Nephron progenitor cell (in vitro differentiated cells): Measurements from ENCODE around the gene INPP5D.
A peak's percentile ranks its signal among the peaks of the same experiment; 100 is the strongest.

ENCODE experiments used
- DNase-seq: peaks from one replicate; pipeline ENCODE4 v3.0.0; 2021
- H3K27ac Mint-ChIP-seq: 2 replicates; pipeline ENCODE4 v1.8.0; 2021; ENCODE audit warnings: mild to moderate bottlenecking, moderate library complexity, mixed read lengths
- H3K27me3 Mint-ChIP-seq: 2 replicates; pipeline ENCODE4 v1.8.0; 2021; ENCODE audit warnings: mild to moderate bottlenecking, low read depth, mixed read lengths; ENCODE audit not compliant: poor library complexity
- H3K36me3 Mint-ChIP-seq: 2 replicates; pipeline ENCODE4 v1.8.0; 2021; ENCODE audit warnings: low read depth, mixed read lengths
- H3K4me1 Mint-ChIP-seq: 2 replicates; pipeline ENCODE4 v1.8.0; 2021; ENCODE audit warnings: mixed read lengths
- H3K4me3 Mint-ChIP-seq: 2 replicates; pipeline ENCODE4 v1.8.0; 2021; ENCODE audit warnings: mild to moderate bottlenecking, moderate library complexity, mixed read lengths
- H3K9me3 Mint-ChIP-seq: 2 replicates; pipeline ENCODE4 v1.8.0; 2021; ENCODE audit warnings: mild to moderate bottlenecking, moderate library complexity, mixed read lengths
- CTCF ChIP-seq: fragments of 200-600 bp; sonication (generic); IDR thresholded peaks from 2 replicates; pipeline ENCODE4 v1.5.0; 2021; ENCODE audit warnings: antibody characterized with exemption

INPP5D gene

DNA sequence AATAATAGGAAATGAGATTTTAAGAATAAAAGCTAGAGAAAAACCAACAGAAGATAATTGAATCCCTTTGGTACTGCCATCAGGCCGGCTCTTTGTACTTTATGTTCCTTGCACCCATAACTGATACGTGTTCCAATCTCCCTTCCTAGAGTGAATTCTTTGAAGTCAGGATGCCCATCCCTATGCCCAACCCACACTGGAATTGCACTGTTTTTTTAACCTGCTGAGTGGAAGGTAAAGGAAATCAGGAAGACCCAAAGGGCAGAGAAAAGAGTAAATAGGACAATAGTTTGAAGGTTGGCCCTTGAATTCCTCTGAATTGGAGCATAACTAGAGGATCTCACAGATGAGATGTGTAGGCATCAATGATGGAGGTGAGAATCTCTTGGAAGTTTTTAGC is 187.0 kb downstream of the INPP5D start:
- TF ChIP-seq CTCF, result no peak
- Mint-ChIP-seq H3K9me3 (peaks cover 18% of the 10 kb centered on the region), H3K27ac (no peak overlapping the region), H3K4me3 (no peak overlapping the region), H3K4me1 (no peaks in the 10 kb centered on the region), H3K27me3 (peaks cover 20% of the 10 kb centered on the region), H3K36me3 (peaks cover 10% of the 10 kb centered on the region)
- DNase-seq, result no peak

- peaks cover 18% of the 10 kb centered on the region for H3K9me3 Mint-ChIP-seq
- H3K4me1 Mint-ChIP-seq, result peaks cover 2% of the 10 kb centered on the region
- H3K27me3 Mint-ChIP-seq, result peaks cover 19% of the 10 kb centered on the region
- TF ChIP-seq CTCF, result no peak
- peaks cover 10% of the 10 kb centered on the region for H3K36me3 Mint-ChIP-seq
- no peak for DNase-seq
- no peak overlapping the region for H3K4me3 Mint-ChIP-seq
- no peak overlapping the region for H3K27ac Mint-ChIP-seq
These were observed 187.6 kb downstream of the INPP5D start for GRCh38 chr2:233247744-233248143.

DNA sequence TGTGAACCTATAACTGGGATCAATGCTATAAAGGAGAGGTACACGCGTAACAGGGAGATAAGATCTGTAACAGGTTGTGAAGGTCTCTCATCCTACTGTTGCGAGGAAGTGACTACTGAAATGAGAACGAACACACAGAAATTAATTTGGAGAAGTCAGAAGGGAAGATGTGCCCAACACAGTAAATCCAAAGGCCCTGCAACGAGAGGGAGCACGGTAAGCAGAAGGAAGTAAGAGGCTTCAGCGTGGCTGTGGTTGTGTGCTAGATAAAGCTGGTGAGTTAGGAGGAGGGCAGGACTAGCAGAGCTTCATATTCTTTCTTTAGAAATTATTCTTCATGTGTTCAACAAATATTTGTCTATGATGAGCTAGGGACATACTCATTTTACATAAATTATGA is 188.9 kb downstream of the INPP5D start:
- H3K27ac Mint-ChIP-seq, result no peak overlapping the region
- no peak for TF ChIP-seq CTCF
- peaks cover 10% of the 10 kb centered on the region for H3K27me3 Mint-ChIP-seq
- peaks cover 18% of the 10 kb centered on the region for H3K9me3 Mint-ChIP-seq
- DNase-seq, result no peak
- peaks cover 10% of the 10 kb centered on the region for H3K36me3 Mint-ChIP-seq
- H3K4me1 Mint-ChIP-seq, result peaks cover 13% of the 10 kb centered on the region
- H3K4me3 Mint-ChIP-seq, result no peak overlapping the region

DNA sequence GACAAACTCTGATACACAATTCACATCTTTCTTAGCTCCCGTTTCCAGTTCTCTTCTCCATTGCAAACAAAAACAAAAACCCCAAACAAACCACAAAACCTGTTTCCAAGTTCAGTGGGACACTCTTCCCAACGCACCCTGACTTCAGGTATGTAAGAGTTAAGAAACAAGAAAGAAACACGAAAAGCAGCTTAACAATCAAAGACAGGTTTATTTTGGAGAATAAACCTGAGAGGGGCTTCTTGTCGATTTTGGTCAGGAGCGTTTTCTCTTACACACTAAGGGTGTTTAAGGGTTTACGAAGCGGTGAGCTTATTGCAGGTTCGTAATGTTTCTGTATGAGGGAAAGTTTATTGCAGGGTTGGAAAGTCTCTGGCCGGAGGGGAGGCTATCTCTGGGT is 190.4 kb downstream of the INPP5D start:
- Mint-ChIP-seq H3K4me3 (peak overlapping the region; percentile 97), H3K27me3 (peaks cover 5% of the 10 kb centered on the region), H3K4me1 (peaks cover 19% of the 10 kb centered on the region), H3K9me3 (peaks cover 18% of the 10 kb centered on the region), H3K27ac (no peak overlapping the region), H3K36me3 (peaks cover 10% of the 10 kb centered on the region)
- no peak for DNase-seq
- TF ChIP-seq CTCF, result no peak

DNA sequence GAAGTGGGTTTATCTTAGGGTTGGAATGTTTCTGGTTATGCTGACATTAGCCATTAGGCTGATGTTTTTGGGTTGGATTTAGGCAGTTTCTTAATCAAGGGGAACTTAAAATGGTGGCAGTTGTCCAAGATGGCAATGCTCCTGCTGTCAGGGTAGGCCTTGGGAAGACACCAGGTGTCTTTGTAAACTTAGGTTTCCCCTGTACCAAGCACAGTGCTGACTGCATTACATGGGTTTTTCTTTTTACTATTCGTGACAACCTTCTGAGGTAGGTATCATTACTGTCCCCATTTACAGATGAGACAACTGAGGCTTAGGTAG is 190.8 kb downstream of the INPP5D start:
- peaks cover 5% of the 10 kb centered on the region for H3K27me3 Mint-ChIP-seq
- H3K4me1 Mint-ChIP-seq, result peaks cover 19% of the 10 kb centered on the region
- peaks cover 18% of the 10 kb centered on the region for H3K9me3 Mint-ChIP-seq
- no peak for DNase-seq
- H3K36me3 Mint-ChIP-seq, result peaks cover 13% of the 10 kb centered on the region
- TF ChIP-seq CTCF, result no peak
- H3K27ac Mint-ChIP-seq, result no peak overlapping the region
- H3K4me3 Mint-ChIP-seq, result peak overlapping the region; percentile 97

- TF ChIP-seq CTCF, result peak; percentile 86
- Mint-ChIP-seq H3K27ac (peak within 1 kb of the TSS; percentile 87), H3K36me3 (peaks cover 18% of the 10 kb centered on the region), H3K27me3 (peaks cover 5% of the 10 kb centered on the region), H3K4me3 (peak within 1 kb of the TSS; percentile 97), H3K9me3 (peaks cover 18% of the 10 kb centered on the region), H3K4me1 (peaks cover 19% of the 10 kb centered on the region)
- peak; percentile 94 for DNase-seq
These were observed 191.4 kb downstream of the INPP5D start, which contains the start of gene ATG16L1 for GRCh38 chr2:233251306-233252116. Gene ATG16L1 (plus strand): TSS chr2:233251673. CDS start chr2:233251828, 155 bp downstream.
